ENCODE data around the gene NRP1.

DNA sequence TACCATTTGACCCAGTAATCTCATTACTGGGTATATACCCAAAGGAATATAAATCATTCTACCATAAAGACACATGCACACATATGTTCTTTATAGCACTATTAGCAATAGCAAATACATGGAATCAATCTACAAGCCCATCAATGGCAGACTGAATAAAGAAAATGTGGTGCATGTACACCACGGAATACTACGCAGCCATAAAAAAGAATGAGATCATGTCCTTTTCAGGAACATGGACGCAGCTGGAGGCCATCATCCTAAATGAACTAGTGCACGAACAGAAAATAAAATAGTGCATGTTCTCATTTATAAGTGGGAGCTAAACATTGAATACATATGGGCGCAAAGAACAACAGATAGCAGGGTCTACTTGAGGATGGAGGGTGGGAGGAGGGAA, 26.6 kb downstream of the NRP1 start:
- TF ChIP-seq EZH2phosphoT487 (IDR thresholded peaks at IDR 0.05; ENCODE audit: low read length) = no peak
- TF ChIP-seq CTCF (IDR thresholded peaks at IDR 0.05; ENCODE audit: low read length) = no peak
- TF ChIP-seq EZH2 (optimal IDR thresholded peaks at IDR 0.05; ENCODE audit: low read depth, low read length) = no peak
